ENCODE measurements around the gene SIRT7. TPM values are rescaled to one million over a fixed set of nuclear protein-coding genes. Genes with fewer than 3 reads are reported as not detected.
A peak's percentile ranks its signal among the peaks of the same experiment; 100 is the strongest.

SIRT7 gene
- 10 to 100 TPM; 23.9 to 37.9 TPM for total RNA-seq
- polyA plus RNA-seq (ENCODE audit: insufficient read length in 6 of 6): 10 to 100 TPM; 11.6 to 17.3 (median 12.6) TPM
- long read RNA-seq, donor 1, partial matches to known transcripts: 0 of 2 reads
- long read RNA-seq, donor 1, other reads (novel, unspliced or antisense): 0 of 2 reads
- long read RNA-seq, donor 2, partial matches to known transcripts: 5 of 7 reads
- long read RNA-seq, donor 2, other reads (novel, unspliced or antisense): 0 of 7 reads
- long read RNA-seq, donor 3, partial matches to known transcripts: 0 of 1 reads
- long read RNA-seq, donor 3, other reads (novel, unspliced or antisense): 0 of 1 reads
- long read RNA-seq, donor 4, transcript SIRT7-201 (10 exons, 1,743 nt): major isoform, 6 of 12 reads
- long read RNA-seq, donor 4, partial matches to known transcripts: 5 of 12 reads
- long read RNA-seq, donor 4, other reads (novel, unspliced or antisense): 1 of 12 reads
- long read RNA-seq, donor 5, partial matches to known transcripts: 0 of 3 reads
- long read RNA-seq, donor 5, other reads (novel, unspliced or antisense): 0 of 3 reads
- long read RNA-seq, donor 6, partial matches to known transcripts: 0 of 2 reads
- long read RNA-seq, donor 6, other reads (novel, unspliced or antisense): 0 of 2 reads
- long read RNA-seq, donor 7, partial matches to known transcripts: 0 of 1 reads
- long read RNA-seq, donor 7, other reads (novel, unspliced or antisense): 0 of 1 reads
- long read RNA-seq, donor 8, partial matches to known transcripts: 0 of 2 reads
- long read RNA-seq, donor 8, other reads (novel, unspliced or antisense): 0 of 2 reads
- long read RNA-seq, donor 9: 0 reads
- long read RNA-seq, donor 10, transcript SIRT7-201 (10 exons, 1,743 nt): major isoform, 17 of 40 reads
- long read RNA-seq, donor 10, partial matches to known transcripts: 9 of 40 reads
- long read RNA-seq, donor 10, other reads (novel, unspliced or antisense): 12 of 40 reads
- long read RNA-seq, donor 11: 0 reads
- long read RNA-seq, donor 12, partial matches to known transcripts: 0 of 3 reads
- long read RNA-seq, donor 12, other reads (novel, unspliced or antisense): 0 of 3 reads

GRCh38 chr17:81917565-81918332 lies at the start of gene SIRT7:
Gene SIRT7, minus strand, starts transcription at chr17:81918176. Its CDS starts 45 bp downstream, at chr17:81918131.
- peak within 1 kb of the TSS; percentile 80 to 88 for H3K4me3 ChIP-seq
- ATAC-seq: peak; percentile 84
- H3K27me3 ChIP-seq: no peaks in the 10 kb centered on the region
- intact Hi-C loops (cut with DNase I): no loop called here
- peaks cover 14 to 70% of the 10 kb centered on the region in 2 donors for H3K4me1 ChIP-seq
- TF ChIP-seq CTCF (IDR thresholded peaks at IDR 0.05): no peak
- H3K36me3 ChIP-seq: peaks cover 0 to 70% of the 10 kb centered on the region in 2 donors
- peak; percentile 61 to 93 (median 83) for DNase-seq
- H3K27ac ChIP-seq: peak within 1 kb of the TSS in 1 of 2 donors; percentile 83
- no peaks in the 10 kb centered on the region for H3K9me3 ChIP-seq

- Histone ChIP-seq H3K9me3 (no peaks in the 10 kb centered on the region), H3K4me3 (no peak overlapping the region), H3K27me3 (peaks cover under 1 to 60% of the 10 kb centered on the region in 2 donors), H3K36me3 (no peaks in the 10 kb centered on the region), H3K27ac (no peak overlapping the region), H3K4me1 (peaks cover 18 to 32% of the 10 kb centered on the region in 2 donors)
- ATAC-seq (peak; percentile 5), DNase-seq (no peak)
- intact Hi-C loops (cut with DNase I): no loop called here
- no peak for TF ChIP-seq CTCF (IDR thresholded peaks at IDR 0.05)
These were observed 49.2 kb upstream of the SIRT7 start for GRCh38 chr17:81967244-81967532.

- Histone ChIP-seq H3K4me1 (peaks cover 18 to 36% of the 10 kb centered on the region in 2 donors), H3K27me3 (peaks cover 6 to 66% of the 10 kb centered on the region in 2 donors), H3K27ac (no peak overlapping the region), H3K9me3 (no peaks in the 10 kb centered on the region), H3K36me3 (no peaks in the 10 kb centered on the region), H3K4me3 (no peak overlapping the region)
- ATAC-seq: peak; percentile 31
- DNase-seq: peak in 2 of 4 donors; percentile 84 to 92
- intact Hi-C loops (cut with DNase I): no loop called here
- no peak for TF ChIP-seq CTCF (IDR thresholded peaks at IDR 0.05)
These were observed 48.6 kb upstream of the SIRT7 start for GRCh38 chr17:81966343-81967243.

GRCh38 chr17:81964081-81964849 lies 46.3 kb upstream of the SIRT7 start:
- Histone ChIP-seq H3K4me3 (no peak overlapping the region), H3K4me1 (peaks cover 26 to 57% of the 10 kb centered on the region in 2 donors), H3K27ac (no peak overlapping the region), H3K9me3 (no peaks in the 10 kb centered on the region), H3K27me3 (peaks cover 19 to 89% of the 10 kb centered on the region in 2 donors), H3K36me3 (no peaks in the 10 kb centered on the region)
- TF ChIP-seq CTCF (IDR thresholded peaks at IDR 0.05): no peak
- DNase-seq (no peak), ATAC-seq (no peak)
- intact Hi-C loops (cut with DNase I): no loop called here

All from left lung (tissue), 14 donors.